K562 (cell line): ENCODE measurements around the gene UBE2H. TPM values are rescaled to one million over a fixed set of nuclear protein-coding genes. Genes with fewer than 3 reads are reported as not detected.

Source experiments
- ARNT ChIP-seq, 2 experiments: fragments of 450-650 bp; IDR thresholded peaks; 2 replicates each; pipeline ENCODE4 v1.6.1; 2016; ENCODE audit warnings: mild to moderate bottlenecking in 1 of 2
- BMI1 ChIP-seq: fragments of 150-350 bp; IDR thresholded peaks from 2 replicates; pipeline ENCODE4 v1.6.1; 2014; ENCODE audit warnings: low read length
- CBFA2T3 ChIP-seq: fragments of 450-650 bp; IDR thresholded peaks from 2 replicates; pipeline ENCODE4 v1.6.1; 2017
- EGR1 ChIP-seq: fragments of 450-650 bp; conservative IDR thresholded peaks from 2 replicates; pipeline ENCODE4 v1.6.1; 2017; ENCODE audit warnings: mild to moderate bottlenecking
- ELF2 ChIP-seq: fragments of 250-450 bp; sonication (Bioruptor Pico); IDR thresholded peaks from 2 replicates; pipeline ENCODE4 v1.5.0; 2021; ENCODE audit warnings: mild to moderate bottlenecking
- ERF ChIP-seq: fragments of 450-650 bp; formaldehyde crosslinking; IDR thresholded peaks from 2 replicates; pipeline ENCODE4 v1.4.0; 2020; ENCODE audit warnings: mild to moderate bottlenecking, mixed read lengths
- ETV1 ChIP-seq: fragments of 450-650 bp; conservative IDR thresholded peaks from 2 replicates; pipeline ENCODE4 v1.6.1; 2016; ENCODE audit warnings: missing genetic modification characterization, control low read depth, low read depth, missing compliant biosample characterization
- FIP1L1 ChIP-seq: fragments of 200-400 bp; formaldehyde crosslinking; IDR thresholded peaks from 2 replicates; pipeline ENCODE4 v1.6.1; 2018; ENCODE audit warnings: mild to moderate bottlenecking, low read depth, low read length; ENCODE audit not compliant: poor library complexity, severe bottlenecking
- JUN ChIP-seq, 2 experiments: sonication (generic) in 1 of 2; formaldehyde crosslinking in 1 of 2; IDR thresholded peaks; 2 replicates each; pipeline versions ENCODE4 v1.6.1 to v1.8.0; 2012 to 2022; ENCODE audit warnings: borderline replicate concordance in 2 of 2, mild to moderate bottlenecking in 2 of 2, improper control_type of control experiment in 1 of 2, low read depth in 1 of 2, low read length in 1 of 2, missing genetic modification reagents in 1 of 2
- MEF2D ChIP-seq: conservative IDR thresholded peaks from 2 replicates; pipeline ENCODE4 v1.6.1; 2016; ENCODE audit warnings: low read depth, missing genetic modification characterization, missing compliant biosample characterization
- PHB2 ChIP-seq: fragments of 450-650 bp; IDR thresholded peaks from 2 replicates; pipeline ENCODE4 v1.6.1; 2017; ENCODE audit warnings: low read depth
- POLR2AphosphoS5 ChIP-seq: IDR thresholded peaks from 2 replicates; pipeline ENCODE4 v1.6.1; 2011; ENCODE audit warnings: mild to moderate bottlenecking, low read depth, low read length, moderate library complexity; ENCODE audit not compliant: control insufficient read depth, insufficient read depth
- RBBP5 ChIP-seq: fragments of 200-600 bp; sonication (generic); IDR thresholded peaks from 2 replicates; pipeline ENCODE4 v1.6.1; 2012; ENCODE audit warnings: borderline replicate concordance, mild to moderate bottlenecking, low read length, control low read depth, inconsistent platforms; ENCODE audit not compliant: insufficient read depth, poor library complexity, severe bottlenecking
- SMARCE1 ChIP-seq: fragments of 450-650 bp; IDR thresholded peaks from 2 replicates; pipeline ENCODE4 v1.7.1; 2016; ENCODE audit warnings: mild to moderate bottlenecking
- SNRNP70 ChIP-seq: fragments of 200-400 bp; formaldehyde crosslinking; optimal IDR thresholded peaks from 2 replicates; pipeline ENCODE3; 2017; ENCODE audit warnings: low read depth, low read length
- SUPT5H ChIP-seq: fragments of 450-650 bp; IDR thresholded peaks from 2 replicates; pipeline ENCODE4 v1.6.1; 2016
- TGIF2 ChIP-seq: sonication (generic); formaldehyde crosslinking; IDR thresholded peaks from 2 replicates; pipeline ENCODE4 v1.8.1; 2022; ENCODE audit warnings: mild to moderate bottlenecking, missing genetic modification reagents, moderate library complexity
- ZC3H8 ChIP-seq: fragments of 450-650 bp; IDR thresholded peaks from 2 replicates; pipeline ENCODE4 v1.6.1; 2017
- ZNF133 ChIP-seq: fragments of 250-450 bp; sonication (Bioruptor Pico); IDR thresholded peaks from 2 replicates; pipeline ENCODE4 v1.4.0; 2020; ENCODE audit warnings: mild to moderate bottlenecking
- ZNF232 ChIP-seq: sonication (generic); formaldehyde crosslinking; IDR thresholded peaks from 2 replicates; pipeline ENCODE4 v1.8.0; 2022; ENCODE audit warnings: mild to moderate bottlenecking, missing genetic modification reagents
- ZNF589 ChIP-seq: fragments of 200-800 bp; sonication (Bioruptor generic); IDR thresholded peaks from 2 replicates; pipeline ENCODE4 v1.6.1; 2016; ENCODE audit warnings: low read depth, missing genetic modification characterization, missing compliant biosample characterization
- polyA plus RNA-seq, 8 experiments: library from polyadenylated mRNA; depleted of rRNA in 4 of 8; stranded (reverse) in 5 of 8; unstranded in 3 of 8; fragments of >200 nt; fragmentation: Nextera tagmentation in 2 of 8; fragmentation: Illumina TruSeq in 1 of 8; extraction: Ambion mirVana in 2 of 8; extraction: Trizol in 1 of 8; gene quantifications; 2 replicates each; pipeline versions ENCODE4 v1.2.1 to v1.2.3, GENCODE V29; 2011 to 2014; ENCODE audit warnings: inconsistent platforms in 1 of 8, missing spikeins in 1 of 8
- total RNA-seq, 7 experiments: library from RNA; depleted of rRNA in 6 of 7; stranded (reverse); fragments of >200 nt in 6 of 7; fragmentation: Illumina TruSeq in 2 of 7; extraction: Trizol in 2 of 7; gene quantifications; 2 replicates each; pipeline versions ENCODE4 v1.2.1 to v1.2.3, GENCODE V29; 2011 to 2021; ENCODE audit warnings: low replicate concordance in 1 of 7
- TF ChIP-seq, protein P1 (sequence below): sonication (generic); formaldehyde crosslinking; IDR thresholded peaks from 2 replicates; pipeline ENCODE4 v1.8.1; 2023; ENCODE audit warnings: mild to moderate bottlenecking, missing genetic modification reagents
- TF ChIP-seq, protein P2 (sequence below): fragments of 450-650 bp; formaldehyde crosslinking; IDR thresholded peaks from 2 replicates; pipeline ENCODE4 v1.4.0; 2022; ENCODE audit warnings: missing genetic modification characterization
- TF ChIP-seq, protein P3 (sequence below): sonication (generic); formaldehyde crosslinking; IDR thresholded peaks from 2 replicates; pipeline ENCODE4 v1.8.1; 2023; ENCODE audit warnings: mild to moderate bottlenecking, missing genetic modification reagents

The UBE2H gene
- total and polyA plus RNA-seq, 9 of the 15 experiments (the other 6 are each of a cell fraction or from before 2014, with no cell fraction given): 6.3 to 33.0 (median 13.3) TPM

DNA sequence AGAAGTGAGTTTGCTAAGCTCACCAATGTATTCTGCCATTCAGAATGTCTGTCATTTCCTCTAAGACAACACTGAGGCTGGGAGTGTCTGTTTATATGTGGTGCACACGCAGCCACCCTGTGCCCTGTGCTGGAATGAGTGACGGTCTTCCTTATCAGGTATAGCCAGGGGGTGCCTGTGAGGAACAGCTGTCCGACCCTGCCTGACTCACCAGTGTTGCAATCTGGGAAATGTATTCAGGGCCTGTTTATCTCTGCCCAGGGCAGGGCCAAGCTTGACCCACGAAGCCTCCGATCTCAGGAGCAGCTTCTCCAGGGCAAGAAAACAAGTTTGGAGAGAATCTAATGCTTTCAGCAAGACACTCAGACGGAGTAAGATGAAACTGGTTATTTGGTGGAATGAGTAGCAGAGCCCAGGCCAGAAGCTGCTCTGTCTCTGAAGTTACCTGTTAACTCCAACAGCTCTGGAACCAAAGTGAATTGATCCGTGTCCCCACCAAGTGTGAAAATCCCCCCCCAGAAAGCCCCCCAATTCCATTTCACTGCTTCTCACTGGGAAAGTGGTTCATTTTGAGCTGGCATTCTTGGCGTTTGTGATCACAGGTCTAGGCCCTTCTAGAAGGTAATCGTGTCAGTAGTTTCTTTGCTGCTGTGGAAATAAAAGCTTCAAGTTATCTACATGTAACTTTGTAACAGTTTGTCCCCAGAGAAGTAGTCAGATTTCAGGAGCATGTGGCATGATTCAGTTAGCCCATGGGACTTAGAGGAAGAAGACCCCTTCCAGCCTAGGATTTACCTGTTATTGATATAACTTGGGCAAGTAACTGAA is 6.1 kb upstream of the UBE2H start (continued):
- TF ChIP-seq, protein P1, sequence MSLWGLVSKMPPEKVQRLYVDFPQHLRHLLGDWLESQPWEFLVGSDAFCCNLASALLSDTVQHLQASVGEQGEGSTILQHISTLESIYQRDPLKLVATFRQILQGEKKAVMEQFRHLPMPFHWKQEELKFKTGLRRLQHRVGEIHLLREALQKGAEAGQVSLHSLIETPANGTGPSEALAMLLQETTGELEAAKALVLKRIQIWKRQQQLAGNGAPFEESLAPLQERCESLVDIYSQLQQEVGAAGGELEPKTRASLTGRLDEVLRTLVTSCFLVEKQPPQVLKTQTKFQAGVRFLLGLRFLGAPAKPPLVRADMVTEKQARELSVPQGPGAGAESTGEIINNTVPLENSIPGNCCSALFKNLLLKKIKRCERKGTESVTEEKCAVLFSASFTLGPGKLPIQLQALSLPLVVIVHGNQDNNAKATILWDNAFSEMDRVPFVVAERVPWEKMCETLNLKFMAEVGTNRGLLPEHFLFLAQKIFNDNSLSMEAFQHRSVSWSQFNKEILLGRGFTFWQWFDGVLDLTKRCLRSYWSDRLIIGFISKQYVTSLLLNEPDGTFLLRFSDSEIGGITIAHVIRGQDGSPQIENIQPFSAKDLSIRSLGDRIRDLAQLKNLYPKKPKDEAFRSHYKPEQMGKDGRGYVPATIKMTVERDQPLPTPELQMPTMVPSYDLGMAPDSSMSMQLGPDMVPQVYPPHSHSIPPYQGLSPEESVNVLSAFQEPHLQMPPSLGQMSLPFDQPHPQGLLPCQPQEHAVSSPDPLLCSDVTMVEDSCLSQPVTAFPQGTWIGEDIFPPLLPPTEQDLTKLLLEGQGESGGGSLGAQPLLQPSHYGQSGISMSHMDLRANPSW: peak; percentile 94; the same call in 1 of the 2 replicates
- TF ChIP-seq CBFA2T3 (peak; percentile 100), ARNT (IDR thresholded peaks at IDR 0.05) (peak; percentile 99), SMARCE1 (peak; percentile 100), ERF (CRISPR knock-in tag) (0 out of 2 replicates have a peak, but pooled peaks have one; percentile 64), TGIF2 (no peak), MEF2D (tag) (peak; percentile 87), PHB2 (peak; percentile 99), ZNF133 (CRISPR knock-in tag) (no peak), ELF2 (CRISPR knock-in tag) (no peak), SNRNP70 (no peak), ZNF232 (CRISPR knock-in tag) (no peak), ZNF589 (peak; percentile 99), BMI1 (no peak), POLR2AphosphoS5 (peak; percentile 100), ZC3H8 (no peak), SUPT5H (no peak), RBBP5 (peak; percentile 66), JUN (IDR thresholded peaks at IDR 0.05; ENCODE audit: borderline replicate concordance, low read depth, low read length) (peak; percentile 100), JUN (CRISPR knock-in tag; IDR thresholded peaks at IDR 0.05; ENCODE audit: borderline replicate concordance) (peak; percentile 99), FIP1L1 (no peak), EGR1 (peak; percentile 54), ETV1 (tag) (peak; percentile 93)
- TF ChIP-seq, protein P2, sequence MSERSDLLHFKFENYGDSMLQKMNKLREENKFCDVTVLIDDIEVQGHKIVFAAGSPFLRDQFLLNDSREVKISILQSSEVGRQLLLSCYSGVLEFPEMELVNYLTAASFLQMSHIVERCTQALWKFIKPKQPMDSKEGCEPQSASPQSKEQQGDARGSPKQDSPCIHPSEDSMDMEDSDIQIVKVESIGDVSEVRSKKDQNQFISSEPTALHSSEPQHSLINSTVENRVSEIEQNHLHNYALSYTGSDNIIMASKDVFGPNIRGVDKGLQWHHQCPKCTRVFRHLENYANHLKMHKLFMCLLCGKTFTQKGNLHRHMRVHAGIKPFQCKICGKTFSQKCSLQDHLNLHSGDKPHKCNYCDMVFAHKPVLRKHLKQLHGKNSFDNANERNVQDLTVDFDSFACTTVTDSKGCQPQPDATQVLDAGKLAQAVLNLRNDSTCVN: no peak
- TF ChIP-seq, protein P3, sequence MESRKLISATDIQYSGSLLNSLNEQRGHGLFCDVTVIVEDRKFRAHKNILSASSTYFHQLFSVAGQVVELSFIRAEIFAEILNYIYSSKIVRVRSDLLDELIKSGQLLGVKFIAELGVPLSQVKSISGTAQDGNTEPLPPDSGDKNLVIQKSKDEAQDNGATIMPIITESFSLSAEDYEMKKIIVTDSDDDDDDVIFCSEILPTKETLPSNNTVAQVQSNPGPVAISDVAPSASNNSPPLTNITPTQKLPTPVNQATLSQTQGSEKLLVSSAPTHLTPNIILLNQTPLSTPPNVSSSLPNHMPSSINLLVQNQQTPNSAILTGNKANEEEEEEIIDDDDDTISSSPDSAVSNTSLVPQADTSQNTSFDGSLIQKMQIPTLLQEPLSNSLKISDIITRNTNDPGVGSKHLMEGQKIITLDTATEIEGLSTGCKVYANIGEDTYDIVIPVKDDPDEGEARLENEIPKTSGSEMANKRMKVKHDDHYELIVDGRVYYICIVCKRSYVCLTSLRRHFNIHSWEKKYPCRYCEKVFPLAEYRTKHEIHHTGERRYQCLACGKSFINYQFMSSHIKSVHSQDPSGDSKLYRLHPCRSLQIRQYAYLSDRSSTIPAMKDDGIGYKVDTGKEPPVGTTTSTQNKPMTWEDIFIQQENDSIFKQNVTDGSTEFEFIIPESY (CRISPR knock-in tag): peak; percentile 93
